ENCODE measurements around the gene FSCB.
"Not testable (repeated sequence)": the region's sequence is repeated elsewhere in the genome, so short reads cannot be mapped to it uniquely, and the experiment has no call there.

FSCB gene

GRCh38 chr14:44507183-44507582, at the start of gene FSCB:
Gene FSCB, minus strand, starts transcription at chr14:44507283. Its CDS starts 296 bp downstream, at chr14:44506987.
- no peak for DNase-seq

- no peak for DNase-seq
Measured at GRCh38 chr14:44531658-44532057, 24.6 kb upstream of the FSCB start.

GRCh38 chr14:44530475-44530874, 23.4 kb upstream of the FSCB start:
- DNase-seq, result no peak

GRCh38 chr14:44529026-44529425, 21.9 kb upstream of the FSCB start:
- peak in 1 of 3 experiments; percentile 76 for DNase-seq

GRCh38 chr14:44528180-44528579, 21.1 kb upstream of the FSCB start:
- no peak for DNase-seq

GRCh38 chr14:44525237-44525636, 18.2 kb upstream of the FSCB start:
- DNase-seq, result no peak

- DNase-seq, result not testable (repeated sequence)
Measured at GRCh38 chr14:44515668-44516067, 8.6 kb upstream of the FSCB start.

GRCh38 chr14:44508834-44509233, 1.8 kb upstream of the FSCB start:
- DNase-seq, result no peak

- DNase-seq, result no peak
Measured at GRCh38 chr14:44505588-44505987, 1.5 kb downstream of the FSCB start.

- DNase-seq, result no peak
Measured at GRCh38 chr14:44497148-44497547, 9.9 kb downstream of the FSCB start.

- no peak for DNase-seq
Measured at GRCh38 chr14:44494137-44494536, 12.9 kb downstream of the FSCB start.

- DNase-seq, result no peak
Measured at GRCh38 chr14:44490966-44491365, 16.1 kb downstream of the FSCB start.

- no peak for DNase-seq
Measured at GRCh38 chr14:44477953-44478352, 29.1 kb downstream of the FSCB start.

- no peak for DNase-seq
Measured at GRCh38 chr14:44468771-44469170, 38.3 kb downstream of the FSCB start.

- peak in 2 of 3 experiments; percentile 29 to 83 for DNase-seq
Measured at GRCh38 chr14:44463356-44464004, 43.6 kb downstream of the FSCB start.

- DNase-seq, result peak in 1 of 3 experiments; percentile 43
Measured at GRCh38 chr14:44462381-44462780, 44.7 kb downstream of the FSCB start.

GRCh38 chr14:44461811-44462210, 45.3 kb downstream of the FSCB start:
- DNase-seq, result no peak

Data from NCI-H1417 (cell line).